ENCODE data around the gene PCDHGC4. TPM values are rescaled to one million over a fixed set of nuclear protein-coding genes. Genes with fewer than 3 reads are reported as not detected.

PCDHGC4 gene
- total RNA-seq, 1 donor: 2.9 TPM

DNA sequence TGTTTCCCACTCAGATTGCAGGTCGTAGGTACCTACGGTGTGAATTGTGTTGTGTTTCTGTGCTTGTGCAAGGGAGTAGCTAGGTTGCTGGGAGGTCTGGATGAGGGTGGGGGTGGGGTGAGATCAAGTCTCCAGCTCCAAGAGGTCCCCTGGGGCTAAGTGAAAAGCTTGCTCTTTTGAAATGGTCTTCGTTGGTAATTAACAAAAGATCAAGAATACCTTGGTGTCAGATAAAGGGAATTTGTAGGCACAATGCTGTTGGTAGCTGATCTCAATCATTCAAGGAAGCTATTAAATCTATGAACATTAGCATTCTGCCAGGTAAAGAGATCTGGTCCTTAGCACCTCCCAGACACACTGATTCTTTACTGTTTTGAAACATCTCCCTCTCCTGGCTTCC, 928 bp upstream of the PCDHGC4 start:
- Histone ChIP-seq H4K20me1 (ENCODE audit: insufficient read depth, low read length) (peaks cover 44% of the 10 kb centered on the region), H3K9me3 (ENCODE audit: low read depth, low read length) (no peaks in the 10 kb centered on the region), H3K4me1 (ENCODE audit: insufficient read depth, low read length) (peaks cover 22% of the 10 kb centered on the region), H3K36me3 (ENCODE audit: insufficient read depth, low read length) (peaks cover 16% of the 10 kb centered on the region), H3K4me3 (ENCODE audit: insufficient read depth, low read length) (no peak overlapping the region), H3K4me2 (ENCODE audit: insufficient read depth, low read length) (no peak overlapping the region), H3K27me3 (ENCODE audit: insufficient read depth, low read length) (no peaks in the 10 kb centered on the region), H3K79me2 (ENCODE audit: insufficient read depth, low read length) (peaks cover 86% of the 10 kb centered on the region), H3K27ac (ENCODE audit: low read depth, low read length) (no peak overlapping the region), H2AFZ (ENCODE audit: low read length) (no peak overlapping the region)
- DNase-seq (ENCODE audit: insufficient read length, low spot score, missing footprints): no peak
- TF ChIP-seq, protein P1, sequence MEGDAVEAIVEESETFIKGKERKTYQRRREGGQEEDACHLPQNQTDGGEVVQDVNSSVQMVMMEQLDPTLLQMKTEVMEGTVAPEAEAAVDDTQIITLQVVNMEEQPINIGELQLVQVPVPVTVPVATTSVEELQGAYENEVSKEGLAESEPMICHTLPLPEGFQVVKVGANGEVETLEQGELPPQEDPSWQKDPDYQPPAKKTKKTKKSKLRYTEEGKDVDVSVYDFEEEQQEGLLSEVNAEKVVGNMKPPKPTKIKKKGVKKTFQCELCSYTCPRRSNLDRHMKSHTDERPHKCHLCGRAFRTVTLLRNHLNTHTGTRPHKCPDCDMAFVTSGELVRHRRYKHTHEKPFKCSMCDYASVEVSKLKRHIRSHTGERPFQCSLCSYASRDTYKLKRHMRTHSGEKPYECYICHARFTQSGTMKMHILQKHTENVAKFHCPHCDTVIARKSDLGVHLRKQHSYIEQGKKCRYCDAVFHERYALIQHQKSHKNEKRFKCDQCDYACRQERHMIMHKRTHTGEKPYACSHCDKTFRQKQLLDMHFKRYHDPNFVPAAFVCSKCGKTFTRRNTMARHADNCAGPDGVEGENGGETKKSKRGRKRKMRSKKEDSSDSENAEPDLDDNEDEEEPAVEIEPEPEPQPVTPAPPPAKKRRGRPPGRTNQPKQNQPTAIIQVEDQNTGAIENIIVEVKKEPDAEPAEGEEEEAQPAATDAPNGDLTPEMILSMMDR (IDR thresholded peaks at IDR 0.05; ENCODE audit: extremely low read depth, low read depth, low read length): no peak

DNA sequence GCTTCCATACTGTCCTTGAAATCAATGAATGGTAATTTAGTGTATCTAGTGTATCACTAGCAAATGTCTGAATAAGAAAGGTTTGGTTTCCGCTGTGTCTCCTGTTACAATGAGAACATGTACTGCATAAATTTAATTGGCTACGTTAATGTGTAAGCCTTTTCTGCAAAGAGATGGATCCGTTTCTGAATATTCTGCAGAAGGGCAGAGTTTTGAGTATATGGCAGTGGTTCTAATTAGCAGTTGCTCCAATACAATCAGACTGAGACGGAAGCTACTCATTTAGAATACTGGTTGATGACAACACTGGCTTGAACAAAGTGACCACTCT, 555 bp upstream of the PCDHGC4 start:
- H3K4me3 ChIP-seq (ENCODE audit: insufficient read depth, low read length): no peak overlapping the region
- peaks cover 44% of the 10 kb centered on the region for H4K20me1 ChIP-seq (ENCODE audit: insufficient read depth, low read length)
- no peak overlapping the region for H2AFZ ChIP-seq (ENCODE audit: low read length)
- H3K27ac ChIP-seq (ENCODE audit: low read depth, low read length): no peak overlapping the region
- H3K4me1 ChIP-seq (ENCODE audit: insufficient read depth, low read length): peaks cover 23% of the 10 kb centered on the region
- H3K27me3 ChIP-seq (ENCODE audit: insufficient read depth, low read length): no peaks in the 10 kb centered on the region
- peak overlapping the region; percentile 21 for H3K4me2 ChIP-seq (ENCODE audit: insufficient read depth, low read length)
- H3K79me2 ChIP-seq (ENCODE audit: insufficient read depth, low read length): peaks cover 84% of the 10 kb centered on the region
- no peaks in the 10 kb centered on the region for H3K9me3 ChIP-seq (ENCODE audit: low read depth, low read length)
- DNase-seq (ENCODE audit: insufficient read length, low spot score, missing footprints): no peak
- TF ChIP-seq, protein P1 (IDR thresholded peaks at IDR 0.05; ENCODE audit: extremely low read depth, low read depth, low read length): no peak
- H3K36me3 ChIP-seq (ENCODE audit: insufficient read depth, low read length): peaks cover 16% of the 10 kb centered on the region

DNA sequence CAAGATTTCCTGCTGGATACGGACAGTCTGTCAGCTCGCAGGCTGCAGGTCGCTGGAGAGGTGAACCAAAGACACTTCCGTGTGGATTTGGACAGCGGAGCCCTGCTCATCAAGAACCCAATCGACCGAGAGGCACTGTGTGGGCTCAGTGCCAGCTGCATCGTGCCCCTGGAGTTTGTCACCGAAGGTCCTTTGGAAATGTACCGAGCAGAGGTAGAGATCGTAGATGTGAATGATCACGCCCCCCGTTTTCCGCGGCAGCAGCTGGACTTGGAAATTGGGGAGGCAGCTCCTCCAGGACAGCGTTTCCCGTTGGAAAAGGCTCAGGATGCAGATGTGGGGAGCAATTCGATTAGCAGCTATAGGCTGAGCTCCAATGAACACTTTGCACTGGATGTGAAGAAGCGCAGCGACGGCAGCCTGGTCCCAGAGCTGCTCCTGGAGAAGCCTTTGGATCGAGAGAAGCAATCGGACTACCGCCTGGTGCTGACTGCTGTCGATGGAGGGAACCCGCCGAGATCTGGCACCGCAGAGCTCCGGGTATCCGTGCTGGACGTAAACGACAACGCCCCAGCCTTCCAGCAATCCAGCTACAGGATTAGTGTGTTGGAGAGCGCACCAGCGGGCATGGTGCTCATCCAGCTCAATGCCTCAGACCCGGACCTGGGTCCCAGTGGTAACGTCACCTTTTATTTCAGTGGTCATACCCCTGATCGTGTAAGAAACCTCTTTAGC, 658 bp downstream of the PCDHGC4 start:
- Histone ChIP-seq H3K79me2 (ENCODE audit: insufficient read depth, low read length) (peaks cover 80% of the 10 kb centered on the region), H3K27me3 (ENCODE audit: insufficient read depth, low read length) (no peaks in the 10 kb centered on the region), H4K20me1 (ENCODE audit: insufficient read depth, low read length) (peaks cover 45% of the 10 kb centered on the region), H3K4me3 (ENCODE audit: insufficient read depth, low read length) (no peak overlapping the region), H3K27ac (ENCODE audit: low read depth, low read length) (no peak overlapping the region), H3K4me2 (ENCODE audit: insufficient read depth, low read length) (no peak overlapping the region), H2AFZ (ENCODE audit: low read length) (no peak overlapping the region), H3K9me3 (ENCODE audit: low read depth, low read length) (no peaks in the 10 kb centered on the region), H3K4me1 (ENCODE audit: insufficient read depth, low read length) (peaks cover 26% of the 10 kb centered on the region), H3K36me3 (ENCODE audit: insufficient read depth, low read length) (peaks cover 23% of the 10 kb centered on the region)
- TF ChIP-seq, protein P1 (IDR thresholded peaks at IDR 0.05; ENCODE audit: extremely low read depth, low read depth, low read length): no peak
- DNase-seq (ENCODE audit: insufficient read length, low spot score, missing footprints): no peak

DNA sequence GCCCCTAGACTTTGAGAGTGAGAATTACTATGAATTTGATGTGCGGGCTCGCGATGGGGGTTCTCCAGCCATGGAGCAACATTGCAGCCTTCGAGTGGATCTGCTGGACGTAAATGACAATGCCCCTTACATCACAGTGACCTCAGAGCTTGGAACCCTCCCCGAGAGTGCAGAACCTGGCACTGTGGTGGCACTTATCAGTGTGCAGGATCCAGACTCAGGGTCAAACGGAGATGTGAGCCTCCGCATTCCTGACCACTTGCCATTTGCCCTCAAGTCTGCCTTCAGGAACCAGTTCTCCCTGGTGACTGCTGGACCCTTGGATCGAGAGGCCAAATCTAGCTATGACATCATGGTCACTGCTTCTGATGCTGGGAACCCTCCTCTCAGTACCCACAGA, 1.3 kb downstream of the PCDHGC4 start:
- Histone ChIP-seq H2AFZ (ENCODE audit: low read length) (no peak overlapping the region), H4K20me1 (ENCODE audit: insufficient read depth, low read length) (peaks cover 51% of the 10 kb centered on the region), H3K27ac (ENCODE audit: low read depth, low read length) (no peak overlapping the region), H3K27me3 (ENCODE audit: insufficient read depth, low read length) (no peaks in the 10 kb centered on the region), H3K36me3 (ENCODE audit: insufficient read depth, low read length) (peaks cover 29% of the 10 kb centered on the region), H3K4me1 (ENCODE audit: insufficient read depth, low read length) (peaks cover 26% of the 10 kb centered on the region), H3K79me2 (ENCODE audit: insufficient read depth, low read length) (peaks cover 80% of the 10 kb centered on the region), H3K9me3 (ENCODE audit: low read depth, low read length) (no peaks in the 10 kb centered on the region), H3K4me2 (ENCODE audit: insufficient read depth, low read length) (no peak overlapping the region), H3K4me3 (ENCODE audit: insufficient read depth, low read length) (no peak overlapping the region)
- DNase-seq (ENCODE audit: insufficient read length, low spot score, missing footprints): peak; percentile 14
- TF ChIP-seq, protein P1 (IDR thresholded peaks at IDR 0.05; ENCODE audit: extremely low read depth, low read depth, low read length): no peak
